ENCODE measurements around the gene CSNK1G1. TPM values are rescaled to one million over a fixed set of nuclear protein-coding genes. Genes with fewer than 3 reads are reported as not detected.

CSNK1G1 gene
- total and polyA plus RNA-seq, 2 of the 4 experiments (the other 2 are of a cell fraction): 7.4 to 29.4 TPM

GRCh38 chr15:64285150-64285549, 70.8 kb downstream of the CSNK1G1 start:
- DNase-seq (no peak), ATAC-seq (ENCODE audit: low read depth) (no peak)
- H4K5ac ChIP-seq (ENCODE audit: low read depth, low read length): no peak overlapping the region
- H4K91ac ChIP-seq (ENCODE audit: insufficient read depth, low read depth, low read length): no peak overlapping the region
- no peak overlapping the region for H3K27ac ChIP-seq (ENCODE audit: insufficient read depth, low read length)
- no peak overlapping the region for H3K14ac ChIP-seq (replicated peaks; ENCODE audit: low read depth, low read length)
- H3K36me3 ChIP-seq (ENCODE audit: control insufficient read depth, insufficient read depth, low read length): peaks cover 1% of the 10 kb centered on the region; the same call in 1 of the 2 replicates
- H3K18ac ChIP-seq (ENCODE audit: low read depth, low read length): no peak overlapping the region
- H2AK5ac ChIP-seq (ENCODE audit: low read depth, low read length): no peak overlapping the region
- H3K4ac ChIP-seq (ENCODE audit: low read depth, low read length): no peak overlapping the region
- WGBS, 2 experiments (ENCODE audit: extremely low coverage in 2 of 2, insufficient read length in 1 of 2): no CpG with 5 or more reads among the region's 1 CpG
- H2BK20ac ChIP-seq (ENCODE audit: low read depth, low read length): no peak overlapping the region
- no peak overlapping the region for H3K4me3 ChIP-seq (ENCODE audit: insufficient read depth, low read depth, low read length)
- H3K9ac ChIP-seq (ENCODE audit: low read depth, low read length): no peak overlapping the region
- no peak for TF ChIP-seq NFE2L2 (IDR thresholded peaks at IDR 0.05; ENCODE audit: low read depth, low read length)
- no peak for TF ChIP-seq CTCF (conservative IDR thresholded peaks at IDR 0.05; ENCODE audit: low read depth, low read length)
- peak; percentile 92 for TF ChIP-seq MAFK (IDR thresholded peaks at IDR 0.05; ENCODE audit: low read depth, low read length)
- ChIA-PET POLR2A (ENCODE audit: unreplicated experiment) (no interaction called here), CTCF (interaction anchor here (0.6 kb wide), 1 partner anchor 381 kb away, joined by 3 read pairs; no protein-coding TSS in a partner anchor)
- no peak overlapping the region for H2BK120ac ChIP-seq (ENCODE audit: low read depth, low read length)
- H3K4me2 ChIP-seq (ENCODE audit: low read depth, low read length): no peak overlapping the region
- no peak overlapping the region for H2AK9ac ChIP-seq (replicated peaks; ENCODE audit: low read depth, low read length, poor library complexity)
- H3K4me1 ChIP-seq (ENCODE audit: control insufficient read depth, insufficient read depth, low read length): peaks cover 6% of the 10 kb centered on the region
- H3K27me3 ChIP-seq (ENCODE audit: control insufficient read depth, insufficient read depth, low read length): no peaks in the 10 kb centered on the region
- no peak overlapping the region for H2BK5ac ChIP-seq (ENCODE audit: low read depth, low read length, poor library complexity, severe bottlenecking)
- in situ Hi-C loops (cut with MboI; ENCODE audit: low sequenced_read_pairs): no loop called here
- BruUV-seq (replicated peaks): no TSS peak
- H3K9me3 ChIP-seq (ENCODE audit: control insufficient read depth, insufficient read depth, low read length): no peaks in the 10 kb centered on the region
- peaks cover 21 to 48% of the 10 kb centered on the region in 2 experiments; a peak in 3 of 4 replicates for H3K79me1 ChIP-seq (ENCODE audit: low read depth in 1 of 2, low read length in 2 of 2)
- no peak overlapping the region for H2BK15ac ChIP-seq (ENCODE audit: low read depth, low read length)
- no peak overlapping the region for H3K56ac ChIP-seq (ENCODE audit: extremely low read depth, insufficient read depth, low read length)
- no peak overlapping the region for H2AFZ ChIP-seq (replicated peaks; ENCODE audit: low read length, poor library complexity)
- intact Hi-C loops (cut with micrococcal nuclease): loop anchor here (10.0 kb wide), 1 partner anchor 60 kb away; no protein-coding TSS in a partner anchor
- H4K20me1 ChIP-seq (ENCODE audit: insufficient read depth, low read length): peaks cover 15% of the 10 kb centered on the region; the same call in 1 of the 2 replicates
- no peak overlapping the region for H3K23ac ChIP-seq (ENCODE audit: low read depth, low read length)
- H4K8ac ChIP-seq (ENCODE audit: low read depth in 2 of 2, low read length in 2 of 2): no peak overlapping the region
- H3K9me1 ChIP-seq (ENCODE audit: insufficient read depth, low read length): 0 out of 2 replicates have a peak, but pooled peaks cover 5% of the 10 kb centered on the region
- dilution Hi-C loops (cut with HindIII; ENCODE audit: low sequenced_read_pairs, unreplicated experiment): no loop called here
